SU-DHL-6 (cell line): ENCODE results near the gene OXLD1.

Source experiments
- CTCF ChIP-seq: fragments of 200-600 bp; sonication (generic); IDR thresholded peaks from one replicate; pipeline ENCODE4 v1.5.1; 2017; ENCODE audit warnings: antibody characterized with exemption, mild to moderate bottlenecking, low read length, moderate library complexity; ENCODE audit not compliant: insufficient read depth, poor library complexity, severe bottlenecking
- EZH2phosphoT487 ChIP-seq: fragments of 200-600 bp; sonication (generic), shearing (Covaris generic); conservative IDR thresholded peaks from 2 replicates; pipeline ENCODE4 v1.6.1; 2018; ENCODE audit warnings: mild to moderate bottlenecking, antibody characterized with exemption, low read length, moderate library complexity, mixed read lengths

GRCh38 chr17:81635431-81635830 is 31.0 kb downstream of the OXLD1 start:
- TF ChIP-seq CTCF (no peak), EZH2phosphoT487 (no peak)
